ENCODE results near the gene NLRC3.

The NLRC3 gene

DNA sequence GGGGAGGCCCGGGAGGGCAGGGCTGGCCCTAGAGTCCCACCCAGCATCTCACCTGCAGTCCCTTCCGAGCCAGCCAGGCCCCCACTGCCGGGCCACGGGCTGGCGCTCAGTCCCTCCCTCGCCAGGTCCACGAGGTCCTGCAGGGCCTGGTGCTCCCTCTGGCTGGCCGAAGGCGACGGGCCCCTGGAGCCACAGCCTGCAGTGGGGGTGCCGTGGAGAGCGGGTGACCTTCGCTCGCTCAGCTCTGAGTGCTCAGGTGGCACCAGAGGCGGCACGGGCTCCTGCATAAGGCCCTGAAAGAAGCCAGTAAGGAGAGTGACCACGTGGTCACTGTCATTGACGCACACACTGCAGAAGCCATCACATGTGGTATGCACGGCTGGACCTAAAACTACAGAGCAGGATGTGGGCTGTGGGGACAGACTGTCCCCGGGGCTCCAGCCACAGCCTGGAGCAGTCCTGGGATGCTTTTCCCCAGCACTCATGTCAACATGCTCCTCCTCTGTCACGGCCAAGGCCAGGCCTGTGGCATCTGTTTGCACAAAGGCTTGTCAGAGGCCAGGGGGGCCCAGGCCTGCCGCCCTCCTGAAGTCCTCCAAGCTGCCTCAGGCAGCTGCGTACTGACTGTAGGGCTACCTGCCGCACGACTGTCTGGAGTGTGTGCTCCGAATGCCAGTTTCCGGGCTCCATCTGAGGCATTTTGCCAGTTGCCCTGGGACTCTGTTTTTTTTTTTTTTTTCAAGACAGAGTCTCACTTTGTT is 19.1 kb upstream of the NLRC3 start:
- DNase-seq = no peak

DNA sequence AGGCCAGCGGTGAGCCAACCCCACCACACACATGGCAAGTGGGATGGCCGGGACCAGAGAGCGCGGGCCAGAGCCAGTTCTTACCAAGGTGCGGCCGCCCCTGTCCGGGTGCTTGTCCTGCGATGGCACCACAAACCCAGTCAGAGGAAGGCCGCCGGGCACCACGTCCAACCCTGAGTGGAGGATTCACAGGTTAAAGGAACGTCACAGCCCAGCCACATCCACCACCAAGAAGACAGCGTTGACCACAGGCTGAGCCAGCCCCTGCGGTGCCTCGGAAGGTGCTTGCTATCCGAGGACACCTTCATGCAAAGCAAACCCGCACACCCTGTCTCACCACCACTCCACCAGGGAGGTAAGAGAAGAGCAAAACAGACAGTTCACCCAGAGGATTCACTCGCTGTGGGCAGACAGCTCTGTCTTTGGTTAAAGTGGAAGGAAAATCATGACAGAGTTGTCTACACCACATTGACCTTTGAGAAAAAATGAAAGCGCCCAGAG is 18.4 kb upstream of the NLRC3 start:
- DNase-seq = no peak

- no peak for DNase-seq
Observed at GRCh38 chr16:3595110-3595486, 17.9 kb upstream of the NLRC3 start.

- no peak for DNase-seq
Observed at GRCh38 chr16:3594316-3595109, 17.3 kb upstream of the NLRC3 start.

- no peak for DNase-seq
Observed at GRCh38 chr16:3592559-3592958, 15.4 kb upstream of the NLRC3 start.

DNA sequence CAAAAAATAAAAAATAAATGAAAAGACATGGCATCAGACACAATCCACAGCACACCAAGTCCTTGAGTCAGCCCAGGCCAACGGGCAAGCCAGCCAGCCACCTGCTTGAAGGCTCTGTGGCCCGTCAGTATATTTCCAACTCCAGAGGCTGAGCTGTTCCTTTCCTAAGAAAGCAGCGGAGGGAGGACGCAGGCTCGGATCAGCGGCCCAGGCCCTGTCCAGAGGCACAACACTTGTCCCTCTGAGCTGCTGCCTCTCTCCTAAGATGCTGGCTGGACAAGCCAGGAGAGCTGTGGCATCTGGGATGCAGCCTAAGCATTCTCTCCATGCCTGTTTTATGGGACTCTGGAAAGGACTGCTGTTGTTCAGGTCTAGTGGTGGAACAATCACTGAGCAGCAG is 14.8 kb upstream of the NLRC3 start:
- no peak for DNase-seq

DNA sequence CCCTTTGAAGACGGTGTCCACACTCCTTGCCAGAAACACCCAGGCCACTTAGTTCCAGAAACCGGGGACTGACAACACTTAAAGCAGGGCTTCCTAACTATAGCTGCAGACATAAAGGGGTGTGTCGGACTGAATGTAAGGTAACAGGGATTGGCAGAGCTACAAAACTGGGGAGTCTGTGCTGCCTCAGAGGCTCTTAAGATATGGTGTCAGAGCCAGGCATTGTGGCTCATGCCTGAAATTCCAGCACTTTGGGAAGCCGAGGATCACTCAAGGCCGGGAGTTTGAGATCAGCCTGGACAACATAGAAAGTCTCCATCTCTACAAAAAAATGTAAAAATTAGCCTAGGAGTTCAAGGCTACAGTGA is 14.2 kb upstream of the NLRC3 start:
- DNase-seq = no peak

DNA sequence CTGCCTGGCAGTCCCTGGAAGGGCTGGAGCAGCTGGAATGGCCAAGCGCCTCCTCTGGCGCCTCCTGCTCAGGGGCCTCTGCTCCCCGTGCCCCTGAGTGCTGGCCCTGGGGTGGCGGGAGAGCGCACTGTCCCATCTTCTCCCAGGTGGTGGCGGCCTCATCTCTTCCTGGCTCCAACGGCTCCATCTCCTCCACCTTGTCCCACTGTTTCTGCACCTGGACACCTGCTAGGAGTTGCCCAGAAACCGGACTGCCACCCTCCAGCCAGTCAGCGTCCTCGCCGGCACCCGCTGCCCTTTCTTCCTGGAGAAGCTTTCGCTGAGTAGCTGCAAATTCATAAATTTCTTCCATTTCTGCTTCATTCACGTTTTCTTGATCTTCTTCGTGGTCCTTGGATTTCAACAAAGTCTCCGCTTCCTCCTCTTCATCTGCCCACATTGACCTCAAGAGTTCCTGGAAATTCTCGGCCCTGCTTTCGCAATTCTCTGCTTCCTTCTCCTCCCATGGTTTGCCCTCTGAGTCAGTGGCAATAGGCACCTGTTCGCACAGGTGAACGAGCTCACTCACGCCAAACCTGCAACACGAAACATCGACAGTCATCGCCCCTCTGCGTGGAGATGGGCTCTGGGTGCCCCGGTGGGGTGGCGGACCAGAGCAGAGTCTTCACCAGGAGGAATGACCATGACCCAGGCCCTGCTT is 13.7 kb upstream of the NLRC3 start:
- DNase-seq = no peak

DNA sequence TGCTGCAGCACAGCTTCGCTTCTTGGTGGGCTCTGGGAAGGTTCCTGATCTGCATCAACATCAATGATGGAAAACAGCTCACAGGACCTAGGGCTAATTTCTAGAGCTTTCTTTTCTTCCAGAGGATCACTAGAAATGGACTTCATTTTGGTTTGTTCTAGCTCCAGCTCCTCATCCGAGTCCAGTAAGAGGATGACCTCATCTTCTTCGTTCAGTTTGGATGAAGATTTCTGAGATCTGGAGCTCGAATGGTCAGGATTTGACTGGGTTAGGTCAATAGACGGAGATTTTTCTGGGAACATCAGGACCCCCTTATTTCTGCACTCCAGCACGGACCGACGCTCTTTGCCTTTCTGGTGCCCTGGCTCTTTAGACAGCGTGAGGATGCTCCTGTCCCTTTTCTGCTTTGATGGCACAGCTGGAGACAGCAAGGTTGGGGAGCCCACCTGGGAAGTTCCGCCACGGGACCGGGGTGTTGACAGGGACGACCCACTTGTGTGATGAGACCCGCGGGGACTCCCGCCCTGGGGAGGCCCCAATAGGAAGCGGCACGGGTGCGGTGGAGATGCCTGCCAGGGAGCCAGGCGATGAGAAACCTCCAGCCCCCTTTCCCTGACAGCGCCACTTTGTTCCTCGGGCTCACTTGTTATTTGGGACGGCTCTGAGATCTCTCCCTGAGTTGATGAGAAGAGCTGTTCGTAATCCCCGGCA is 12.9 kb upstream of the NLRC3 start:
- DNase-seq = no peak

DNA sequence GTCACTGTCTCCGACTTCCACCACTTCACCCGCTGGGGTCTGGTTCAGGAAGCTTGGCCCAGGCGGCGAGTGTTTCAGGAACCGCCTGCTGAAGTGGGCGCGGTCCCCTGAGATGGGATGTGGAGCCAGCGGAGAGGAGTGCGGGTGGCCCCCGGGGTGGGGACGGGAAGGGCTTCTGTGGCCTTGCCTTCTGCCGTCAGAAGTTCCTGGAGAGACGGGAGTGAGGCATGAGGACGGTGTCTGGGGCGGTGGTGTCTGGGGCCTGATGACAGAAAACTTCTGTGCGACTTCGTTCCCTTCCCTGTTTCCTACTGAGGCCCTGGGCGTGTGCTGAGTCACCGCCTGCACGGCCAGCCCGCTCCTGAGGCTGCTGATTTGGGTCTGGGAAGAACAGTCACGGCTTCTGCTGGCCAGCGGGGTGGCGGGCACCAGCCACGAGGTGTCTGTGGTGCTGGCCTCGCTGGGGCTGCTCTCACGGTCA is 12.3 kb upstream of the NLRC3 start:
- no peak for DNase-seq

GRCh38 chr16:3589001-3589400 is 11.8 kb upstream of the NLRC3 start:
- DNase-seq = no peak

DNA sequence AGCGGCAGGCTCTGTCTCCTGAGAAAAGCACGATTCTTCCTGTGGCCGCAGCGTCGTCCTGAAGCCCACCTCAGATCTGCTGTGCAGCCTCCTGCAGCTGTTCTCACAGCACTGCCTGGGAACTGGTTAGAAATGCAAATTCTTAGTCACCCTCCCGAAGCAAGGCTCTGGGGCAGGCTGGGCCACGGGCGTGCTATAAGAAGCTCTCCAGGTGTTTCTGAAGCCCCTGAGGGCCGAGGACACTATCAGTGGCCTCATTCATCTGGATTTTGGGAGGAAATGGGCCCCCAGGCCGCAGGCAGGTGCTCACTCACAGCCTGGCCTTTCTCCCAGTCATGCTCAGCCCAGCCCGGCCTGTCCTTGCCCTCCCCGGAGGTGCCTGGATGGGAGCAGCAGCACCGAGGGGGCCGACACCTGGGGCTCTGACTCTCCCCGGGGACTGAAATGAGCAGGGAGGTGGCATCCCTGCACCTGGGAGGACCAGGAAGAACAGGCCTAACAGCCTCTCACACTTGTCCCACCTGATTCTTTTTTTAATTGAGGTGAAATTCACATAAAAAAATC is 10.4 kb upstream of the NLRC3 start:
- DNase-seq = no peak

GRCh38 chr16:3584412-3584811 is 7.2 kb upstream of the NLRC3 start:
- no peak for DNase-seq

GRCh38 chr16:3583303-3584038 is 6.3 kb upstream of the NLRC3 start:
- no peak for DNase-seq

GRCh38 chr16:3582276-3583165 is 5.3 kb upstream of the NLRC3 start:
- DNase-seq = no peak

GRCh38 chr16:3581392-3581791 is 4.2 kb upstream of the NLRC3 start:
- no peak for DNase-seq

GRCh38 chr16:3580686-3581085 is 3.5 kb upstream of the NLRC3 start:
- DNase-seq = no peak

DNA sequence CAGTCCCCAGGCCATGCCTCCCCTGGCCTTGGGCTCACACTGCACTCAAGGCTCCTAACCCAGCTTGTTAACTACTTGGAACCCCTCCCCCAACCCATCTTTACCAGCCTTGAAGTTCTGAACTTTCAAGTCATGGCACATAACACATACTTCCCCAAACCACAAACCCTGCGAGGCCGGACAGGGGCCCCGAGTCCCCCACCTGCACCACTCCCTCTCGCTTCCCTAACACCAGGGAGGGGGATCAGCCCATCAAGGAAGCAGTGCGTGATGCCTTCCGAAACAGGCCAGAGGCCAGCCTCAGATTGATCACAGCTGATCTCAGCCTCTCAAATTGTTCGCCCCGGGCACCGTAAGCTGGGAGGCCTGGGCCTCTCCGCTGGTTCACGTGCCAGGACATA is 3.0 kb upstream of the NLRC3 start:
- no peak for DNase-seq

- no peak for DNase-seq
Observed at GRCh38 chr16:3579776-3580175, 2.6 kb upstream of the NLRC3 start.

DNA sequence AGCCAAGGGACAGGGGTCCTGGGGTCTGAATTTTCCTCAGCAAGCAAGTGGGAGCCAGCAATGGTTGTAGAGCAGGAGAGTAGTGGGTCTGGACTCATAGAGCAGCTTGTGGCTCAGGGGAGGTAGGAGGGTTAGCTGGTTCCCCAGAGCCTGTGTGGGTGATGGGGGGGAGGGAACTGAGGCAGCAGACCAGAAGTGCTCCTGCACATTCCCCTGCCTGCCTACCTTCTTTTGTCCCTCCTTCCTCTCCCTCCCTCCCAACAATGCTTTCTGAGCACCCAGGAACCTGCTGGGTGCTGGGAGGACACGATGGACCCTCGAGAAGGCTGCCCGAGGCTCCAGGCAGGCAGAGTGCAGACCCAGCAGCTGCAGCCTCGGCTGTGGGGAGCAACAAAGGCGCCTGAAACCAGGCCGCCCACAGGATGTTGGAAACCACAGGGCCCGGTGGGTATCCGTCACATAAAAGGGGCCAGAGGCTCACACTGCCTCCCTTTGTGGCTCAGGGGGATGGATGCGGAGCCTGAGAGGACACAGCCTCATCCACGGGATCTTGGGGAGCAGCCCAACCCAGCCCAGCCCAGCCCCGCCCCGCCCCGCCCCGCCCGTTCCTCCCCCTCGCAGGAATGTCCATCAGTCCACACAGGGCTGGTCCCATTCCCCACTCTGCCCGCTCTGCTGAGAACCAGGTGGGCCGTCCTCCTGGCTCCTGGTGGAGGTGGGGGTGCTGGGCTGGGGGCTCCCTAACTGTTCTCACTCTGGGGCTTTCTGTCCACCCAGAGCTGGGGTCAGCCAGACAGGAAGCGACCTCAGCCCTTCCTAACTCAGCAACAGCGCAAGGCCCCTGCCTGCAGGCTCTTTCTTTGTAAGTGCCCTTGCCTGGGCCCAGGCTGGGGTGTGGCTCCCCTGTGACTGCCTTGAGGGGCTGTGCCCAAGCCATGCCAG is 1.7 kb upstream of the NLRC3 start:
- no peak for DNase-seq

Measured in DMS79 (cell line).